ENCODE results near the gene ICE2.
"Not testable (repeated sequence)": the region's sequence is repeated elsewhere in the genome, so short reads cannot be mapped to it uniquely, and the experiment has no call there.

ICE2 gene

DNA sequence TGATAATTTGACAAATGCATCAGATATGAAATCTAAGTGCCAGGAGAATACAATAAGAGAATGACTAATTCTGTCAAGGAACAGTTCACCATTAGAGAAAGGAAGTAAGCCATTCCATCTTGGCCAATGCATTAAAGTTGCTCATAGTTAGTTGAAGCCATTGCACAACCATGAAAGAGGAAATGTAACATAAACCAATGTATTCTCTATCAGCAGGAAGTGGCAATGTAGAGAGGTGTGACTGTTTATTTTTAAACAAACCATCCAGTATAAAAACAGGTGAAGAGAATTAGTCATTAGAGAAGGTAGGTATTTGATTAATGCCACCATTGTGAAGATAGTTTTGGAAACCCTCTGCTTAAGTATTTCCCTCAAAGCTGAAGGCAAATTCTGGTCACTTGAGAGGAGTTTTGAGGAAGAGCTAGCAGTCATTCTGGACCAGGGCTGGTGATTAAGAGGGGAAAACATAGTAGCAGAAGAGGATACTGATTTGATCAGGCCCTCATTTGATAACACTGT lies 70.4 kb downstream of the ICE2 start:
- Mint-ChIP-seq H3K9me3 (no peaks in the 10 kb centered on the region), H3K4me1 (peaks cover 25% of the 10 kb centered on the region), H3K27ac (no peak overlapping the region), H3K4me3 (no peak overlapping the region), H3K27me3 (ENCODE audit: low read depth, poor library complexity) (peaks cover 3% of the 10 kb centered on the region), H3K36me3 (ENCODE audit: low read depth) (no peaks in the 10 kb centered on the region)
- no peak for DNase-seq
- TF ChIP-seq, protein P1, sequence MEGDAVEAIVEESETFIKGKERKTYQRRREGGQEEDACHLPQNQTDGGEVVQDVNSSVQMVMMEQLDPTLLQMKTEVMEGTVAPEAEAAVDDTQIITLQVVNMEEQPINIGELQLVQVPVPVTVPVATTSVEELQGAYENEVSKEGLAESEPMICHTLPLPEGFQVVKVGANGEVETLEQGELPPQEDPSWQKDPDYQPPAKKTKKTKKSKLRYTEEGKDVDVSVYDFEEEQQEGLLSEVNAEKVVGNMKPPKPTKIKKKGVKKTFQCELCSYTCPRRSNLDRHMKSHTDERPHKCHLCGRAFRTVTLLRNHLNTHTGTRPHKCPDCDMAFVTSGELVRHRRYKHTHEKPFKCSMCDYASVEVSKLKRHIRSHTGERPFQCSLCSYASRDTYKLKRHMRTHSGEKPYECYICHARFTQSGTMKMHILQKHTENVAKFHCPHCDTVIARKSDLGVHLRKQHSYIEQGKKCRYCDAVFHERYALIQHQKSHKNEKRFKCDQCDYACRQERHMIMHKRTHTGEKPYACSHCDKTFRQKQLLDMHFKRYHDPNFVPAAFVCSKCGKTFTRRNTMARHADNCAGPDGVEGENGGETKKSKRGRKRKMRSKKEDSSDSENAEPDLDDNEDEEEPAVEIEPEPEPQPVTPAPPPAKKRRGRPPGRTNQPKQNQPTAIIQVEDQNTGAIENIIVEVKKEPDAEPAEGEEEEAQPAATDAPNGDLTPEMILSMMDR (IDR thresholded peaks at IDR 0.05), result no peak

DNA sequence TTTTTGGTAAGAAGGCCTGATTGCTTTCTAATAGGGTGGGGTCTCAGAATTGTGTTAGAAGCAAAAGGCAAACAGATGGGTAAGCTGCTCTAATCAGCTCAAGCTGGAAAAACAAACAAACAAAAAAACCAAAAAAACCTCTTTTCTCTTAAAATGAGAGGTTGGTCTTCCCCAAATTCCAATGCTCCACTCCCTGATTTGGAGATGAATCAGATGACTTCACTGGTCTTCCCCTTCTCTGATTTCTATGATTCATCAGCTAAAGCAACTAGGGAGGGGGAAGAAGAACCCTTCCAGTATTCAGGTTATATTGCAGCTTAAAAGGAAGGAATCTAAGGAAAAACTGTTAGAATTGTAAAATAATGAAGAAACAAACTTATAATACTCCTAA lies 71.5 kb downstream of the ICE2 start:
- DNase-seq, result no peak

DNA sequence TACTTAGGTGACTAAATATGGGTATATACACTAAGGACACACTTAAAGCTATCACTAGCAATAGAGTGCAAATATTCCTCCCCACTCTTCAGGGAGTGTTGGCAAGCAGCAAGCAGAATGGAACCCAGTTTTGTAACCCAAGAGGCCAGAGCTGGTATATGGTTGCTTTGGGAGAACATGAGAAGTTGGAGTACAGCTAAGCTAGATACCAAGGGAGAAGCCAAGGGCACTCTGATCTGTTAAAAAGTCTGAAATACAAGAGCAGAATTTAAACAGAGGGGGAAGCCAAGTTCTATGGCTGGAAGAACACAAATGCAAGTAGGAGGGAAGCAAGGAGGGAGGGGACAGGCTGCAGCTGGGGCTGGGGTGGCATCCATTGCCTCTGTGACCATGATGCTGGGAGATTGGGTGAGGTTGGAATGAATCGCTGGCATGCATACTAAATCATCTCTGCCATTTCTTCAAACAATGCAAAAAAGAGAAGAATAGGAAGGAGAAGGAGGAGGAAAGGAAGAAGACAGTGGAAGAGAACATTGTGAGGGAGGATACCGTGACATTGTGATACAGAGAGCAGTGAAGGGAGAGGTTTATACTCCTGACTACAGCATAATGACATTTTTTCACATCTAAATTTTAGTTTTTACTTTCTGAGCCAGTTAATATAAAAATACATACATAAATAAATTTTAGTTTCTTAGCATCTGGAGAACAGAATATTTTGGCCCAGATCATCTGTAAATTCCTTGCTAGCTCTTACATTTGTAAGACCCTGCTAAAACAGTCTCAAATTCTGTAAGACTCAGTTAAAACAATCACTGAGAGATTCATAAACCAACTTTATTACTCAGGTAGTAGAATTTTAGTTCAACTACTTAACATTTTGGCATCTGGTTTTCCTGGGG lies 72.2 kb downstream of the ICE2 start:
- no peak overlapping the region for H3K4me3 Mint-ChIP-seq
- no peaks in the 10 kb centered on the region for H3K36me3 Mint-ChIP-seq (ENCODE audit: low read depth)
- TF ChIP-seq, protein P1 (IDR thresholded peaks at IDR 0.05), result no peak
- no peak for DNase-seq
- H3K27me3 Mint-ChIP-seq (ENCODE audit: low read depth, poor library complexity), result peaks cover 3% of the 10 kb centered on the region
- peaks cover 32% of the 10 kb centered on the region for H3K4me1 Mint-ChIP-seq
- no peaks in the 10 kb centered on the region for H3K9me3 Mint-ChIP-seq
- H3K27ac Mint-ChIP-seq, result peak overlapping the region; percentile 58

More for the DNA sequence above, 71.5 kb downstream of the ICE2 start:
- Mint-ChIP-seq H3K27me3 (ENCODE audit: low read depth, poor library complexity) (peaks cover 3% of the 10 kb centered on the region), H3K4me1 (peaks cover 28% of the 10 kb centered on the region), H3K9me3 (no peaks in the 10 kb centered on the region), H3K36me3 (ENCODE audit: low read depth) (no peaks in the 10 kb centered on the region), H3K4me3 (no peak overlapping the region), H3K27ac (peak overlapping the region; percentile 51)
- TF ChIP-seq, protein P1 (IDR thresholded peaks at IDR 0.05), result no peak

GRCh38 chr15:60405399-60405798 lies 73.5 kb downstream of the ICE2 start:
- TF ChIP-seq, protein P1 (IDR thresholded peaks at IDR 0.05), result no peak
- no peak for DNase-seq
- Mint-ChIP-seq H3K27me3 (ENCODE audit: low read depth, poor library complexity) (peaks cover 3% of the 10 kb centered on the region), H3K27ac (no peak overlapping the region), H3K36me3 (ENCODE audit: low read depth) (no peaks in the 10 kb centered on the region), H3K4me3 (no peak overlapping the region), H3K4me1 (peaks cover 33% of the 10 kb centered on the region), H3K9me3 (no peaks in the 10 kb centered on the region)

DNA sequence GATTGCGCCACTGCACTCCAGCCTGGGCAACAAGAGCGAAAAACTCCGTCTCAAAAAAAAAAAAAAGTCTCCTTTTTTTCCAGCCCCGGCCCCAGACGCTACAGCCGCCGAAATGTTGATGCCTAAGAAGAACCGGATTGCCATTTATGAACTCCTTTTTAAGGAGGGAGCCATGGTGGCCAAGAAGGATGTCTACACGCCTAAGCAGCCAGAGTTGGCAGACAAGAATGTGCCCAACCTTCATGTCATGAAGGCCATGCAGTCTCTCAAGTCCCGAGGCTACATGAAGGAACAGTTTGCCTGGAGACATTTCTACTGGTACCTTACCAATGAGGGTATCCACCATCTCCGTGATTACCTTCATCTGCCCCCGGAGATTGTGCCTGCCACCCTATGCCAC lies 74.6 kb downstream of the ICE2 start:
- DNase-seq; H3K36me3 Mint-ChIP-seq (ENCODE audit: low read depth); H3K9me3 Mint-ChIP-seq; H3K27ac Mint-ChIP-seq; H3K4me3 Mint-ChIP-seq; H3K27me3 Mint-ChIP-seq (ENCODE audit: low read depth, poor library complexity): not testable (repeated sequence)
- peaks cover 36% of the 10 kb centered on the region for H3K4me1 Mint-ChIP-seq

- DNase-seq, result no peak
- Mint-ChIP-seq H3K27ac (no peak overlapping the region), H3K4me3 (no peak overlapping the region), H3K36me3 (ENCODE audit: low read depth) (no peaks in the 10 kb centered on the region), H3K9me3 (no peaks in the 10 kb centered on the region), H3K4me1 (peaks cover 43% of the 10 kb centered on the region), H3K27me3 (ENCODE audit: low read depth, poor library complexity) (peaks cover 10% of the 10 kb centered on the region)
- TF ChIP-seq, protein P1 (IDR thresholded peaks at IDR 0.05), result no peak
These were observed 78.0 kb downstream of the ICE2 start for GRCh38 chr15:60400944-60401343.

Data from nephron progenitor cell (in vitro differentiated cells).